Activated effector memory CD4-positive, alpha-beta T cell treated with Interleukin-2 at 50 U/mL for 16 hours (primary cell): Measurements from ENCODE around the gene PJA2.
"Not testable (repeated sequence)": the region's sequence is repeated elsewhere in the genome, so short reads cannot be mapped to it uniquely, and the experiment has no call there.

Source experiments
- DNase-seq: peaks from one replicate; pipeline ENCODE4 v3.0.0-alpha.2; 2020

PJA2 gene

DNA sequence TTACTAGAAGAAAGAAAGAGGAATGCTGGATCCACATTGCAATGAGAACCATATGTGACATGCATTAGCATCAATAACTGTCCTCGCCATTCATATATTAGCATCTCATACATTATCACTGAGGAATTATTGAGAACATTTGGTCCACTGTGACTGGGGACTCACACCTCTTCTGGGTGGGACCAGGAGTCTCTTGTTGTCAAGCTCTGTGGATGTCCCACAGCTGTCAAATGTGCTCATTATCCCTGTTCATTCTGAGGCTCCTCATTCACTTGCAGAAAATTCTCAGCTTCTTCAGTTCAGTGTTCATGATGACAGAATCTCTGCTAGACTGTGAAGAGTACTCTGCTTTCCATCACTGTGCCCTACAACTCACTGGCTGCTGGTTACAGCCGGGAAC lies 109.4 kb downstream of the PJA2 start:
- DNase-seq: no peak

DNA sequence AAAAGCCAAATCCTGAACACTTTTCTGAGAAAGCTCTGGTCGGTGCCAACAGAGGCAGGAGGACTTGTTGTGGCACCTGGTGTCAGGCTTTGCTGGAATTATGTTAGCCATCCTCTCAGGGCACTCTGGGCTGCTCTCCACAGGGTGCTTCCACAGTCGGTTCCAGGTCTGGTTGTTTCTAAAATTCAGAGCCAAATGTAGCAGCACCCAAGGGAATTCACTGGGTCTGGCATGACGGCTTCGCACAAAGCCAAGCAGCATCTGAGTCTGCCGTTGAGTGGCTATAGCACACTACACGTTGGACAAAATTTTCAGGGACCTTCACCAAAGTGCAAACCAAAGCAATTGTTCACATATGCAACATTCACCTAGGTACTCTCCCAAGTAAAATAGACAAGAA lies 110.2 kb downstream of the PJA2 start:
- no peak for DNase-seq

DNA sequence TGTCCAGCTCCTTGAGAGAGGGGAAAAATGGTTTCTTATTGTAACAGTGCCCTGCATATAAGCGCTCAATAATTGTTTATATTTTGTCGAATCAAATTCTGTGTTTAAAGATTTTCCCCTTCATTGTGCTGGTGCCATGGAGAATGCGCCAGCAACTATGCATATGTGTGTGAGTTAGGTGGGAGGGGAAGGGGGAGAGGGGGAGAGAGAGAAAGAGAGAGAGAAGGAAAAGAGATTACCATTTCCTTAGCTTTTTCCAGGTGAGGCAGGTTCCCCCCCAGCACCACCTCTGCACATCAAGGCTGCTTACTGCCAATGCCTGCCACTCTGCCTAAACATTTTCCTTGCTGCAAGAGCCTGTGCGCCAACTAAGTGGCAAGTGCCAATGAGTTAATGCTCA lies 111.0 kb downstream of the PJA2 start:
- no peak for DNase-seq

DNA sequence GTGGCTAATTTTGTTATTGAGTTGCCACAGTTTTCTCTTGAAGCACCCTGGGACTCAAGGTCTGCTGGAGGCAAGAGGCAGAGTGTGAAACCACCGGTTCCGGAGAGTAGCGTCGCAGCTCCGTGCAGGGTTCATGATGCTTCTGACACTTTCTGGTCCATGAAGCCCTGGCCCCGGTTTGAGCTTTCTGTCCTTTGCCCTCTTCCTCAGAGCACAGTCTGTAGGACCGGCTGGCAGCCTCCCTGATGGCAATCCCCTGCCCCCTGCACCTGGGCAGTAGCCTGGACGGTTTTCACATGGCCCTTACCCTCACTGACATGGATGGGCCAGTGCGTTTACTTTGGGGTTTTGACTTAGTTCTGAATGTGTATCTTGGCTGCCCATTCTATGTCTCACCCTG lies 111.9 kb downstream of the PJA2 start:
- DNase-seq: no peak

DNA sequence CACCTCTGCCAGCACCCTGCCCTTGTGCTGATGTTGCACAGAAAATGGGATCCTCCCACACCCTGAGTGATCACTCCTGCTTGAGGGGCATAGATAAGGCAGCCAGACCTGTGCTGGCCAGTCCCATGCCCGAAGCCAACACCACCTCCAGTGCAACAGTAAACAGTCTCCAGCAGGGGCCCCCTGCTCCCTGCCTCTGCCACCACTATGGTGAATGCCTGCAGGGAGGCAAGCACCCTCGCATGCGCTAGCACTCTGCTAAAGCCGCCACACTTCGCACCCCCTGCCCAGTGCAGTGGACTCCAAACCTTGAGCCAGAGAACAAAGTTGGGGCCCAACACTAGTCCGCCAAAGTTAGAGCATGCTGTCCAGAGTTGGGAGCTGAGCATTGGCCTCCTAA lies 118.7 kb downstream of the PJA2 start:
- no peak for DNase-seq

DNA sequence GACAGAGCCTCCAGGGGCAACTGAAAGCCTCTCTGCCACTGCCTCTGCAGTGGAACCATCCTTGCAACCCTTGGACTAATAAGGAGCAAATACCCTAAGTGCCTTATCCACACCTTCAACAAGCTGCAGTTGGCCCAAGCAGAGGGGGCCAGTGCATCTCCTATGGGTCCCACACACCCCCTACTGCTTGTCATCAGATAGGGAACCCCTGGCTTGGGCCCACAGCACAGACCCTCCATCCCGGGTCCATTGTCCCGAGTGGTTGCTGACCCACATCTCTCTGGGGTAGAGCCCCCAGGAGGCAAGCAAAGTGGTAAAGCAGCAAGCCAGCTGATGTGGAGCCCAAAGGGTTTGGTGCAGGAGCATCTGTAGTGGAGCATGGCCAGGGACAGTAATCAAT lies 119.5 kb downstream of the PJA2 start:
- DNase-seq: no peak

DNA sequence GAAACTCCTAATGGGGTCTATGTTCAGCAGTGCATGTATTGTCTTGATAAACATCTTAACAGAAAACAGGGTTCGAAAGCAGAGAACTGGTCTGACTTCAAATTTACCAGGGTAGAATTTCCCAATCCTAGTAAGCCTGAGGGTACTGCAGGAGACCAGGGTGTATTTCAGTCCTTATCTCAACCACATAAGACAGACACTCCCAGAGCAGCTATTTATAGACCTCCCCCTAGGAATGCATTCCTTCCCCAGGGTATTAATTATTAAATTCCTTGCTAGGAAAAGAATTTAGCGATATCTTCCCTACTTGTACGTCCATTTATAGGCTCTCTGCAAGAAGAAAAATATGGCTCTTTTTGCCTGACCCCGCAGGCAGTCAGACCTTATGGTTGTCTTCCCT lies 123.1 kb downstream of the PJA2 start:
- not testable (repeated sequence) for DNase-seq
